H9 (cell line): ENCODE results near the gene TPBG. TPM values are rescaled to one million over a fixed set of nuclear protein-coding genes. Genes with fewer than 3 reads are reported as not detected.

Source experiments
- DNase-seq: peaks from one replicate; pipeline ENCODE4 v3.0.0-alpha.2; 2017
- H2AFZ ChIP-seq: one replicate; pipeline ENCODE4 v1.6.1; 2013; ENCODE audit warnings: mild to moderate bottlenecking, low read length, control low read depth, moderate library complexity
- H2AK5ac ChIP-seq: 2 replicates; pipeline ENCODE4 v1.6.1; 2013; ENCODE audit warnings: low read length, control low read depth, mixed read lengths; ENCODE audit not compliant: insufficient read length
- H2BK120ac ChIP-seq: one replicate; pipeline ENCODE4 v1.6.1; 2013; ENCODE audit warnings: low read depth, mild to moderate bottlenecking, low read length, control low read depth, inconsistent platforms; ENCODE audit not compliant: poor library complexity, severe bottlenecking
- H2BK12ac ChIP-seq: 2 replicates; pipeline ENCODE4 v1.6.1; 2013; ENCODE audit warnings: low read length, control low read depth, mixed read lengths, low read depth; ENCODE audit not compliant: insufficient read length
- H2BK15ac ChIP-seq: 2 replicates; pipeline ENCODE4 v1.6.1; 2013; ENCODE audit warnings: low read depth, low read length, control low read depth
- H2BK20ac ChIP-seq: one replicate; pipeline ENCODE4 v1.6.1; 2013; ENCODE audit warnings: low read depth, mild to moderate bottlenecking, low read length, control low read depth, inconsistent platforms; ENCODE audit not compliant: poor library complexity, severe bottlenecking
- H2BK5ac ChIP-seq: 2 replicates; pipeline ENCODE4 v1.6.1; 2013; ENCODE audit warnings: low read length, control low read depth, mixed read lengths; ENCODE audit not compliant: insufficient read length
- H3K14ac ChIP-seq: 2 replicates; pipeline ENCODE4 v1.6.1; 2013; ENCODE audit warnings: low read length, control low read depth; ENCODE audit not compliant: insufficient read depth
- H3K18ac ChIP-seq: 2 replicates; pipeline ENCODE4 v1.6.1; 2013; ENCODE audit warnings: low read depth, mild to moderate bottlenecking, mixed read lengths, low read length, control low read depth; ENCODE audit not compliant: insufficient read length
- H3K23ac ChIP-seq: 2 replicates; pipeline ENCODE4 v1.6.1; 2013; ENCODE audit warnings: low read length, control low read depth, mixed read lengths, low read depth; ENCODE audit not compliant: insufficient read length
- H3K23me2 ChIP-seq: 2 replicates; pipeline ENCODE4 v1.6.1; 2013; ENCODE audit warnings: low read depth, mild to moderate bottlenecking, mixed read lengths, low read length, control low read depth; ENCODE audit not compliant: insufficient read length, poor library complexity, severe bottlenecking
- H3K27ac ChIP-seq: 2 replicates; pipeline ENCODE4 v1.5.1; 2013; ENCODE audit warnings: low read length, control low read depth, mixed read lengths, low read depth; ENCODE audit not compliant: insufficient read length
- H3K27me3 ChIP-seq: 2 replicates; pipeline ENCODE4 v1.6.1; 2013; ENCODE audit warnings: low read length, control low read depth, inconsistent platforms; ENCODE audit not compliant: insufficient read depth
- H3K4ac ChIP-seq: 2 replicates; pipeline ENCODE4 v1.6.1; 2013; ENCODE audit warnings: low read depth, mild to moderate bottlenecking, control low read depth, inconsistent platforms, low read length, moderate library complexity
- H3K4me1 ChIP-seq: 2 replicates; pipeline ENCODE4 v1.6.1; 2013; ENCODE audit warnings: low read length, control low read depth, inconsistent platforms; ENCODE audit not compliant: insufficient read depth
- H3K4me2 ChIP-seq: 2 replicates; pipeline ENCODE4 v1.6.1; 2013; ENCODE audit warnings: low read length, control low read depth, mixed read lengths; ENCODE audit not compliant: insufficient read length, insufficient read depth
- H3K56ac ChIP-seq: 2 replicates; pipeline ENCODE4 v1.6.1; 2013; ENCODE audit warnings: low read depth, mild to moderate bottlenecking, mixed read lengths, low read length, control low read depth; ENCODE audit not compliant: insufficient read length
- H3K79me1 ChIP-seq: 2 replicates; pipeline ENCODE4 v1.6.1; 2013; ENCODE audit warnings: low read depth, mild to moderate bottlenecking, moderate library complexity, low read length, control low read depth, inconsistent platforms; ENCODE audit not compliant: insufficient read depth, poor library complexity, severe bottlenecking
- H3K79me2 ChIP-seq: 2 replicates; pipeline ENCODE4 v1.6.1; 2013; ENCODE audit warnings: low read length, control low read depth, inconsistent platforms; ENCODE audit not compliant: insufficient read depth
- H3K9ac ChIP-seq: 2 replicates; pipeline ENCODE4 v1.6.1; 2013; ENCODE audit warnings: low read length, control low read depth, mixed read lengths; ENCODE audit not compliant: insufficient read length; ENCODE audit errors: extremely low read depth
- H3K9me3 ChIP-seq: one replicate; pipeline ENCODE4 v1.6.1; 2013; ENCODE audit warnings: low read depth, low read length, inconsistent platforms; ENCODE audit not compliant: control insufficient read depth
- H3T11ph ChIP-seq: one replicate; pipeline ENCODE4 v1.6.1; 2013; ENCODE audit warnings: mild to moderate bottlenecking, low read length, control low read depth, inconsistent platforms
- H4K20me1 ChIP-seq: one replicate; pipeline ENCODE4 v1.6.1; 2013; ENCODE audit not compliant: control insufficient read depth, insufficient read length, insufficient read depth
- H4K5ac ChIP-seq: 2 replicates; pipeline ENCODE4 v1.6.1; 2013; ENCODE audit warnings: low read depth, mild to moderate bottlenecking, mixed read lengths, low read length, control low read depth; ENCODE audit not compliant: insufficient read length
- H4K8ac ChIP-seq: replicated peaks from 2 replicates; pipeline ENCODE4 v1.6.1; 2013; ENCODE audit warnings: low read length, control low read depth, mixed read lengths, low read depth; ENCODE audit not compliant: insufficient read length
- H4K91ac ChIP-seq: 2 replicates; pipeline ENCODE4 v1.6.1; 2013; ENCODE audit warnings: low read depth, mild to moderate bottlenecking, moderate library complexity, mixed read lengths, low read length, control low read depth; ENCODE audit not compliant: insufficient read length
- H3K27ac Mint-ChIP-seq, 3 experiments: 2 replicates in 2 of 3; 3 replicates in 1 of 3; pipeline ENCODE4 v1.8.0; 2020 to 2021; ENCODE audit warnings: mixed read lengths in 3 of 3, mild to moderate bottlenecking in 1 of 3, moderate library complexity in 1 of 3
- H3K27me3 Mint-ChIP-seq: 2 replicates; pipeline ENCODE4 v1.8.0; 2021; ENCODE audit warnings: low read depth, mild to moderate bottlenecking, moderate library complexity, mixed read lengths
- H3K36me3 Mint-ChIP-seq, 3 experiments: 2 replicates in 2 of 3; 3 replicates in 1 of 3; pipeline ENCODE4 v1.8.0; 2020 to 2021; ENCODE audit warnings: low read depth in 3 of 3, mixed read lengths in 3 of 3; ENCODE audit not compliant: insufficient read depth in 1 of 3
- H3K4me1 Mint-ChIP-seq, 2 experiments: 2 replicates each; pipeline ENCODE4 v1.8.0; 2020; ENCODE audit warnings: mixed read lengths in 2 of 2
- H3K4me3 Mint-ChIP-seq, 2 experiments: 2 replicates in 1 of 2; 3 replicates in 1 of 2; pipeline ENCODE4 v1.8.0; 2020 to 2021; ENCODE audit warnings: mild to moderate bottlenecking in 2 of 2, mixed read lengths in 2 of 2, moderate library complexity in 1 of 2
- H3K9me3 Mint-ChIP-seq, 2 experiments: 2 replicates in 1 of 2; 3 replicates in 1 of 2; pipeline ENCODE4 v1.8.0; 2020; ENCODE audit warnings: mild to moderate bottlenecking in 2 of 2, mixed read lengths in 2 of 2, moderate library complexity in 1 of 2
- WGBS: extraction: QIAGEN DNeasy Blood & Tissue Kit; methylation state at CpG from one replicate; pipeline ENCODE4 v1.1.7; 2013; ENCODE audit warnings: missing lambda C conversion rate, low lambda C conversion rate, mixed read lengths; ENCODE audit not compliant: insufficient read length; ENCODE audit errors: extremely low coverage; 5-methylcytosine and 5-hydroxymethylcytosine counted together
- total RNA-seq: library from RNA; stranded (reverse); gene quantifications from 2 replicates; pipeline ENCODE4 v1.2.1, GENCODE V29; 2021
- TF ChIP-seq, protein P1 (sequence below): fragments of 200-600 bp; sonication (generic); conservative IDR thresholded peaks from 3 replicates; pipeline ENCODE4 v1.8.0; 2021; ENCODE audit warnings: antibody characterized with exemption, mild to moderate bottlenecking

TPBG gene
- total RNA-seq, 1 experiment from 2014 or later: 19.0 TPM

DNA sequence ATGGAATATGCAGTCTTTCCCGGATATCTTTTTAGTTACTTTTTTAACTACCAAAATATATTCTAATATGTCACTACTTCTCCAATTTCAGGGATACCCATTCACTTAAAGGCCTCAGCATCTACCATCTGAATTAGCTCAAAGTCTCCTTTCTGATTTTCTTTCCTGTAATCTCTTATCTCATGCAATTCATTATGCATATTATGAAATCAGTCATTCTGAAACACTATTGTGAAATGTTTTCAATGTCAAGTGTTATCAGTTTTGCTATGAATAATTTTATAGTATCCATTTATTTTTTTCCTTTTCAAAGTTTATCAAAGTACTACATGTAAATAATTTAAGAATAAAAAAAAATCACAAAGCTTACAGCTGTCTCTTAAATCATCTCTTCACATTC lies 41.2 kb upstream of the TPBG start:
- TF ChIP-seq, protein P1, sequence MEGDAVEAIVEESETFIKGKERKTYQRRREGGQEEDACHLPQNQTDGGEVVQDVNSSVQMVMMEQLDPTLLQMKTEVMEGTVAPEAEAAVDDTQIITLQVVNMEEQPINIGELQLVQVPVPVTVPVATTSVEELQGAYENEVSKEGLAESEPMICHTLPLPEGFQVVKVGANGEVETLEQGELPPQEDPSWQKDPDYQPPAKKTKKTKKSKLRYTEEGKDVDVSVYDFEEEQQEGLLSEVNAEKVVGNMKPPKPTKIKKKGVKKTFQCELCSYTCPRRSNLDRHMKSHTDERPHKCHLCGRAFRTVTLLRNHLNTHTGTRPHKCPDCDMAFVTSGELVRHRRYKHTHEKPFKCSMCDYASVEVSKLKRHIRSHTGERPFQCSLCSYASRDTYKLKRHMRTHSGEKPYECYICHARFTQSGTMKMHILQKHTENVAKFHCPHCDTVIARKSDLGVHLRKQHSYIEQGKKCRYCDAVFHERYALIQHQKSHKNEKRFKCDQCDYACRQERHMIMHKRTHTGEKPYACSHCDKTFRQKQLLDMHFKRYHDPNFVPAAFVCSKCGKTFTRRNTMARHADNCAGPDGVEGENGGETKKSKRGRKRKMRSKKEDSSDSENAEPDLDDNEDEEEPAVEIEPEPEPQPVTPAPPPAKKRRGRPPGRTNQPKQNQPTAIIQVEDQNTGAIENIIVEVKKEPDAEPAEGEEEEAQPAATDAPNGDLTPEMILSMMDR: no peak
- no peak overlapping the region for H3K14ac ChIP-seq
- H3K27me3 ChIP-seq: no peaks in the 10 kb centered on the region
- H3K79me2 ChIP-seq: no peaks in the 10 kb centered on the region
- no peaks in the 10 kb centered on the region for H4K20me1 ChIP-seq
- H2BK120ac ChIP-seq: no peak overlapping the region
- H3K9me3 ChIP-seq: no peaks in the 10 kb centered on the region
- no peak overlapping the region for H3K18ac ChIP-seq
- no peaks in the 10 kb centered on the region for H3K27me3 Mint-ChIP-seq
- H3K79me1 ChIP-seq: no peaks in the 10 kb centered on the region
- DNase-seq: no peak
- H3K23ac ChIP-seq: no peak overlapping the region
- no peaks in the 10 kb centered on the region for H3K23me2 ChIP-seq
- H3K36me3 Mint-ChIP-seq: no peaks in the 10 kb centered on the region
- no peak overlapping the region for H2BK12ac ChIP-seq
- no peak overlapping the region for H3K4me2 ChIP-seq
- no peak overlapping the region for H4K91ac ChIP-seq
- H3T11ph ChIP-seq: no peak overlapping the region
- no peak overlapping the region for H3K9ac ChIP-seq
- no peak overlapping the region for H3K27ac ChIP-seq
- no peak overlapping the region for H2AFZ ChIP-seq
- no peak overlapping the region for H2BK15ac ChIP-seq
- no peak overlapping the region for H2BK5ac ChIP-seq
- no peak overlapping the region for H3K56ac ChIP-seq
- H3K4me1 Mint-ChIP-seq: peaks cover 7% of the 10 kb centered on the region in 2 experiments
- no peak overlapping the region for H4K5ac ChIP-seq
- H3K9me3 Mint-ChIP-seq: no peaks in the 10 kb centered on the region
- no peak overlapping the region for H2AK5ac ChIP-seq
- H3K27ac Mint-ChIP-seq: no peak overlapping the region
- no peak overlapping the region for H3K4me3 Mint-ChIP-seq
- H3K4me1 ChIP-seq: no peaks in the 10 kb centered on the region
- H2BK20ac ChIP-seq: no peak overlapping the region
- H3K4ac ChIP-seq: no peak overlapping the region
- no CpG with 5 or more reads among the region's 1 CpG for WGBS
- no peak overlapping the region for H4K8ac ChIP-seq
